HepG2 (cell line): ENCODE results near the gene WBP1. TPM values are rescaled to one million over a fixed set of nuclear protein-coding genes. Genes with fewer than 3 reads are reported as not detected.

Source experiments
- ARID2 ChIP-seq: sonication (generic); formaldehyde crosslinking; IDR thresholded peaks from 2 replicates; pipeline ENCODE4 v1.8.1; 2022; ENCODE audit warnings: mild to moderate bottlenecking, missing genetic modification reagents, borderline replicate concordance
- CAMTA2 ChIP-seq: sonication (generic); formaldehyde crosslinking; IDR thresholded peaks from 2 replicates; pipeline ENCODE4 v1.4.0; 2020; ENCODE audit warnings: mild to moderate bottlenecking, missing genetic modification reagents, borderline replicate concordance
- GLI4 ChIP-seq: sonication (generic); formaldehyde crosslinking; IDR thresholded peaks from 2 replicates; pipeline ENCODE4 v1.5.1; 2020; ENCODE audit warnings: missing genetic modification reagents, mild to moderate bottlenecking, moderate library complexity, borderline replicate concordance
- HNF4G ChIP-seq, 2 experiments: sonication (generic) in 1 of 2; formaldehyde crosslinking in 1 of 2; IDR thresholded peaks; 2 replicates each; pipeline versions ENCODE4 v1.4.0 to v1.6.1; 2011 to 2020; ENCODE audit warnings: borderline replicate concordance in 2 of 2, low read depth in 2 of 2, mild to moderate bottlenecking in 2 of 2, low read length in 1 of 2, missing genetic modification reagents in 1 of 2, moderate library complexity in 1 of 2
- KDM1A ChIP-seq: IDR thresholded peaks from 2 replicates; pipeline ENCODE4 v1.6.1; 2016; ENCODE audit warnings: missing compliant biosample characterization
- NFATC3 ChIP-seq: sonication (generic); formaldehyde crosslinking; IDR thresholded peaks from 2 replicates; pipeline ENCODE4 v1.5.1; 2020; ENCODE audit warnings: mild to moderate bottlenecking, missing genetic modification reagents
- SP2 ChIP-seq: sonication (generic); formaldehyde crosslinking; IDR thresholded peaks from 2 replicates; pipeline ENCODE4 v1.5.1; 2020; ENCODE audit warnings: mild to moderate bottlenecking, missing genetic modification reagents
- ZBTB8A ChIP-seq: sonication (generic); formaldehyde crosslinking; IDR thresholded peaks from 2 replicates; pipeline ENCODE4 v1.4.0; 2020; ENCODE audit warnings: mild to moderate bottlenecking, low read depth, missing genetic modification reagents, borderline replicate concordance
- ZFX ChIP-seq: sonication (generic); formaldehyde crosslinking; IDR thresholded peaks from 2 replicates; pipeline ENCODE4 v1.4.0; 2020; ENCODE audit warnings: mild to moderate bottlenecking, low read depth, missing genetic modification reagents, moderate library complexity
- ZIK1 ChIP-seq: sonication (generic); formaldehyde crosslinking; IDR thresholded peaks from 2 replicates; pipeline ENCODE4 v1.5.0; 2020; ENCODE audit warnings: mild to moderate bottlenecking, low read depth, missing genetic modification reagents, borderline replicate concordance
- ZNF510 ChIP-seq: sonication (generic); formaldehyde crosslinking; IDR thresholded peaks from 2 replicates; pipeline ENCODE4 v1.4.0; 2020; ENCODE audit warnings: low read depth, mild to moderate bottlenecking, missing genetic modification reagents
- ZNF891 ChIP-seq: sonication (generic); formaldehyde crosslinking; IDR thresholded peaks from 2 replicates; pipeline ENCODE4 v1.5.0; 2020; ENCODE audit warnings: mild to moderate bottlenecking, missing genetic modification reagents
- ZZZ3 ChIP-seq: sonication (generic); formaldehyde crosslinking; IDR thresholded peaks from 2 replicates; pipeline ENCODE4 v1.4.0; 2020; ENCODE audit warnings: missing genetic modification reagents, mild to moderate bottlenecking, borderline replicate concordance
- polyA plus RNA-seq, 8 experiments: library from polyadenylated mRNA; depleted of rRNA in 3 of 8; stranded (reverse) in 7 of 8; unstranded in 1 of 8; fragments of >200 nt; fragmentation: Illumina TruSeq in 4 of 8; extraction: Trizol in 4 of 8; gene quantifications; 2 replicates each; pipeline versions ENCODE4 v1.2.1 to v1.2.3, GENCODE V29; 2011 to 2016; ENCODE audit warnings: low read depth in 4 of 8, missing spikeins in 1 of 8, mixed read lengths in 1 of 8; ENCODE audit not compliant: insufficient read depth in 1 of 8
- total RNA-seq, 5 experiments: library from RNA; depleted of rRNA; stranded (reverse); fragments of >200 nt; fragmentation: Illumina TruSeq; extraction: Trizol; gene quantifications; 2 replicates each; pipeline ENCODE4 v1.2.3, GENCODE V29; 2016; ENCODE audit warnings: low read depth in 1 of 5
- TF ChIP-seq, protein P1 (sequence below), 2 experiments: fragments of 450-650 bp in 1 of 2; sonication (generic) in 1 of 2; formaldehyde crosslinking in 1 of 2; IDR thresholded peaks; 2 replicates each; pipeline versions ENCODE4 v1.6.1 to v1.8.0; 2016 to 2022; ENCODE audit warnings: antibody characterized with exemption in 1 of 2, mild to moderate bottlenecking in 1 of 2, missing genetic modification reagents in 1 of 2
- TF ChIP-seq, protein P2 (sequence below): sonication (generic); formaldehyde crosslinking; IDR thresholded peaks from 2 replicates; pipeline ENCODE4 v1.8.0; 2022; ENCODE audit warnings: missing genetic modification reagents, mild to moderate bottlenecking, borderline replicate concordance
- TF ChIP-seq, protein P3 (sequence below): sonication (generic); formaldehyde crosslinking; IDR thresholded peaks from 2 replicates; pipeline ENCODE4 v1.4.0; 2020; ENCODE audit warnings: missing genetic modification reagents

Gene WBP1
- total and polyA plus RNA-seq, 2 of the 13 experiments (the other 11 are each of a cell fraction or from before 2014, with no cell fraction given), result 38.8 to 85.7 TPM

DNA sequence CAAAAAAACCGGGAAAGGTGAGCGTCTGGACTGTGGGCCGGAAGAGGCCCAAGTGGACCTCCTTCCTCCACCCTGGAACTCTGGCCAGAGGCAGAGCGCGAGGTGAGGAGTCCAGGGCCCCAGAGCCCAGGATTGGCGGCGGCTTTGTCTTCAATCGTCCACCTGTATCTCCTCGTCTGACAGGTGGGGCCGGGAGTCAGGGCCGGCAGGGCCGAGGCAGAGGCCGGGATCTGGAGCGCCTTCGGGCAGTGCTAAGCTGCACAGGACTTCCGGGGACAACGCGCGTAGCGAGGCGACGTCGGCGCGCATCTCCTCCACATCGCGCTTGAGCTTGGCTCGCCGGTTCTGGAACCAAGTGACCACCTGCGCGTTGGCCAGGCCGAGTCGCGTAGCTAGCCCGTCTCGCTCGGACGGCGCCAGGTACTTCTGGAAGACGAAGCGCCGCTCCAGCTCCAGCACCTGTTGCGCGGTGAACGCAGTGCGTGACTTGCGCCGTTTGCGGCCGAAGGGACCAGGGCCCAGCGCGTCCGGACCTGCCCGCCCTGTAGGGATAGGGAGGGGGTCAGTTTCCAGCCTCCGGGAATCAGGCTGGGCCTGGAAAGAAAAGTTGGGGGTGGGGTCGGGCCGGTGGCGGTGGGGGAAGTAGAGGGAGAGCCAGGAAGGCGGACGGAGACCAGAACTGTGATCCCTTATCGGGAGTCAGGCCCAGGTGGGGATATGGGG is 39.7 kb downstream of the WBP1 start (continued):
- TF ChIP-seq, protein P1, sequence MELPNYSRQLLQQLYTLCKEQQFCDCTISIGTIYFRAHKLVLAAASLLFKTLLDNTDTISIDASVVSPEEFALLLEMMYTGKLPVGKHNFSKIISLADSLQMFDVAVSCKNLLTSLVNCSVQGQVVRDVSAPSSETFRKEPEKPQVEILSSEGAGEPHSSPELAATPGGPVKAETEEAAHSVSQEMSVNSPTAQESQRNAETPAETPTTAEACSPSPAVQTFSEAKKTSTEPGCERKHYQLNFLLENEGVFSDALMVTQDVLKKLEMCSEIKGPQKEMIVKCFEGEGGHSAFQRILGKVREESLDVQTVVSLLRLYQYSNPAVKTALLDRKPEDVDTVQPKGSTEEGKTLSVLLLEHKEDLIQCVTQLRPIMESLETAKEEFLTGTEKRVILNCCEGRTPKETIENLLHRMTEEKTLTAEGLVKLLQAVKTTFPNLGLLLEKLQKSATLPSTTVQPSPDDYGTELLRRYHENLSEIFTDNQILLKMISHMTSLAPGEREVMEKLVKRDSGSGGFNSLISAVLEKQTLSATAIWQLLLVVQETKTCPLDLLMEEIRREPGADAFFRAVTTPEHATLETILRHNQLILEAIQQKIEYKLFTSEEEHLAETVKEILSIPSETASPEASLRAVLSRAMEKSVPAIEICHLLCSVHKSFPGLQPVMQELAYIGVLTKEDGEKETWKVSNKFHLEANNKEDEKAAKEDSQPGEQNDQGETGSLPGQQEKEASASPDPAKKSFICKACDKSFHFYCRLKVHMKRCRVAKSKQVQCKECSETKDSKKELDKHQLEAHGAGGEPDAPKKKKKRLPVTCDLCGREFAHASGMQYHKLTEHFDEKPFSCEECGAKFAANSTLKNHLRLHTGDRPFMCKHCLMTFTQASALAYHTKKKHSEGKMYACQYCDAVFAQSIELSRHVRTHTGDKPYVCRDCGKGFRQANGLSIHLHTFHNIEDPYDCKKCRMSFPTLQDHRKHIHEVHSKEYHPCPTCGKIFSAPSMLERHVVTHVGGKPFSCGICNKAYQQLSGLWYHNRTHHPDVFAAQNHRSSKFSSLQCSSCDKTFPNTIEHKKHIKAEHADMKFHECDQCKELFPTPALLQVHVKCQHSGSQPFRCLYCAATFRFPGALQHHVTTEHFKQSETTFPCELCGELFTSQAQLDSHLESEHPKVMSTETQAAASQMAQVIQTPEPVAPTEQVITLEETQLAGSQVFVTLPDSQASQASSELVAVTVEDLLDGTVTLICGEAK (IDR thresholded peaks at IDR 0.05), result no peak
- TF ChIP-seq, protein P1 (CRISPR knock-in tag; IDR thresholded peaks at IDR 0.05), result peak; percentile 30; the same call in 1 of the 2 replicates
- TF ChIP-seq, protein P2, sequence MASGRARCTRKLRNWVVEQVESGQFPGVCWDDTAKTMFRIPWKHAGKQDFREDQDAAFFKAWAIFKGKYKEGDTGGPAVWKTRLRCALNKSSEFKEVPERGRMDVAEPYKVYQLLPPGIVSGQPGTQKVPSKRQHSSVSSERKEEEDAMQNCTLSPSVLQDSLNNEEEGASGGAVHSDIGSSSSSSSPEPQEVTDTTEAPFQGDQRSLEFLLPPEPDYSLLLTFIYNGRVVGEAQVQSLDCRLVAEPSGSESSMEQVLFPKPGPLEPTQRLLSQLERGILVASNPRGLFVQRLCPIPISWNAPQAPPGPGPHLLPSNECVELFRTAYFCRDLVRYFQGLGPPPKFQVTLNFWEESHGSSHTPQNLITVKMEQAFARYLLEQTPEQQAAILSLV (CRISPR knock-in tag), result 0 out of 2 replicates have a peak, but pooled peaks have one; percentile 59
- no peak for TF ChIP-seq ZBTB8A (CRISPR knock-in tag)
- no peak for TF ChIP-seq HNF4G (IDR thresholded peaks at IDR 0.05; ENCODE audit: borderline replicate concordance, low read depth, low read length)
- no peak for TF ChIP-seq HNF4G (CRISPR knock-in tag; IDR thresholded peaks at IDR 0.05; ENCODE audit: borderline replicate concordance, low read depth)
- no peak for TF ChIP-seq GLI4 (CRISPR knock-in tag)
- TF ChIP-seq ZZZ3 (CRISPR knock-in tag), result no peak
- TF ChIP-seq ARID2, result peak; percentile 91
- no peak for TF ChIP-seq SP2 (CRISPR knock-in tag)
- TF ChIP-seq NFATC3, result 0 out of 2 replicates have a peak, but pooled peaks have one; percentile 85
- no peak for TF ChIP-seq CAMTA2
- TF ChIP-seq ZIK1, result peak; percentile 85
- peak; percentile 85 for TF ChIP-seq ZFX
- TF ChIP-seq ZNF891 (CRISPR knock-in tag), result 0 out of 2 replicates have a peak, but pooled peaks have one; percentile 23
- TF ChIP-seq KDM1A (CRISPR knock-in tag), result no peak
- TF ChIP-seq ZNF510 (CRISPR knock-in tag), result no peak
- TF ChIP-seq, protein P3, sequence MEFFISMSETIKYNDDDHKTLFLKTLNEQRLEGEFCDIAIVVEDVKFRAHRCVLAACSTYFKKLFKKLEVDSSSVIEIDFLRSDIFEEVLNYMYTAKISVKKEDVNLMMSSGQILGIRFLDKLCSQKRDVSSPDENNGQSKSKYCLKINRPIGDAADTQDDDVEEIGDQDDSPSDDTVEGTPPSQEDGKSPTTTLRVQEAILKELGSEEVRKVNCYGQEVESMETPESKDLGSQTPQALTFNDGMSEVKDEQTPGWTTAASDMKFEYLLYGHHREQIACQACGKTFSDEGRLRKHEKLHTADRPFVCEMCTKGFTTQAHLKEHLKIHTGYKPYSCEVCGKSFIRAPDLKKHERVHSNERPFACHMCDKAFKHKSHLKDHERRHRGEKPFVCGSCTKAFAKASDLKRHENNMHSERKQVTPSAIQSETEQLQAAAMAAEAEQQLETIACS (CRISPR knock-in tag), result no peak
